ENCODE measurements around the gene POSTN. TPM values are rescaled to one million over a fixed set of nuclear protein-coding genes. Genes with fewer than 3 reads are reported as not detected.

POSTN gene
- polyA plus RNA-seq, 2 of the 4 experiments (the other 2 are of a cell fraction) = 0.04 TPM; not detected in 1

- no peak for DNase-seq (ENCODE audit: low read depth in 1 of 2, low spot score in 1 of 2)
- POLR2A ChIA-PET = no interaction called here
Observed at GRCh38 chr13:37615276-37615675, 16.7 kb upstream of the POSTN start.

GRCh38 chr13:37613638-37614037 lies 15.1 kb upstream of the POSTN start:
- H3K27ac ChIP-seq = no peak overlapping the region
- FAIRE-seq = no peak
- 40% methylated on average over 2 of the region's 2 CpGs for WGBS (ENCODE audit: missing lambda C conversion rate)

More at GRCh38 chr13:37615276-37615675, 16.7 kb upstream of the POSTN start:
- FAIRE-seq (no peak), ATAC-seq (no peak)
- H3K4me2 ChIP-seq = no peak overlapping the region
- WGBS (ENCODE audit: missing lambda C conversion rate) = 53% methylated on average over 2 of the region's 2 CpGs
- CTCF ChIA-PET = no interaction called here
- TF ChIP-seq PHF8 (IDR thresholded peaks at IDR 0.05; ENCODE audit: borderline replicate concordance, low read depth) = no peak
- TF ChIP-seq EP300 (IDR thresholded peaks at IDR 0.05) = no peak
- no peak for TF ChIP-seq ZNF302 (CRISPR knock-in tag; IDR thresholded peaks at IDR 0.05)
- TF ChIP-seq REST (IDR thresholded peaks at IDR 0.05) = no peak
- no peak for TF ChIP-seq TP53 (CRISPR knock-in tag; IDR thresholded peaks at IDR 0.05)
- no peak for TF ChIP-seq FOSL2 (IDR thresholded peaks at IDR 0.05)
- TF ChIP-seq FOSL2 (CRISPR knock-in tag; IDR thresholded peaks at IDR 0.05) = no peak
- no peak for TF ChIP-seq HMGXB4 (CRISPR knock-in tag; IDR thresholded peaks at IDR 0.05; ENCODE audit: borderline replicate concordance)
- TF ChIP-seq CHD4 (IDR thresholded peaks at IDR 0.05; ENCODE audit: borderline replicate concordance) = no peak
- no peak for TF ChIP-seq KDM5A (IDR thresholded peaks at IDR 0.05)
- TF ChIP-seq SREBF2 (IDR thresholded peaks at IDR 0.05) = no peak
- TF ChIP-seq SMC3 (IDR thresholded peaks at IDR 0.05) = no peak
- no peak for TF ChIP-seq HOXA7 (CRISPR knock-in tag; IDR thresholded peaks at IDR 0.05)
- no peak for TF ChIP-seq KDM1A (IDR thresholded peaks at IDR 0.05; ENCODE audit: low read depth)
- peaks cover 26% of the 10 kb centered on the region for H3K4me1 ChIP-seq
- H3K27ac ChIP-seq = no peak overlapping the region
- H3K4me3 ChIP-seq = no peak overlapping the region
- no peaks in the 10 kb centered on the region for H3K9me3 ChIP-seq

More at GRCh38 chr13:37613638-37614037, 15.1 kb upstream of the POSTN start:
- no peak overlapping the region for H3K4me2 ChIP-seq
- peaks cover 23% of the 10 kb centered on the region for H3K4me1 ChIP-seq
- ChIA-PET CTCF (no interaction called here), POLR2A (no interaction called here)
- H3K4me3 ChIP-seq = no peak overlapping the region
- H3K9me3 ChIP-seq = no peaks in the 10 kb centered on the region
- DNase-seq (ENCODE audit: low read depth in 1 of 2, low spot score in 1 of 2) (no peak), ATAC-seq (no peak)
- TF ChIP-seq EHMT2 (IDR thresholded peaks at IDR 0.05; ENCODE audit: low read depth) (no peak), HOXB5 (CRISPR knock-in tag; IDR thresholded peaks at IDR 0.05) (no peak), CHD2 (IDR thresholded peaks at IDR 0.05; ENCODE audit: low read length, partially characterized antibody) (no peak), USF2 (IDR thresholded peaks at IDR 0.05) (no peak), HEYL (CRISPR knock-in tag; IDR thresholded peaks at IDR 0.05) (no peak), HMGXB4 (CRISPR knock-in tag; IDR thresholded peaks at IDR 0.05; ENCODE audit: borderline replicate concordance) (no peak), HES2 (IDR thresholded peaks at IDR 0.05) (no peak)
- TF ChIP-seq, protein P1, sequence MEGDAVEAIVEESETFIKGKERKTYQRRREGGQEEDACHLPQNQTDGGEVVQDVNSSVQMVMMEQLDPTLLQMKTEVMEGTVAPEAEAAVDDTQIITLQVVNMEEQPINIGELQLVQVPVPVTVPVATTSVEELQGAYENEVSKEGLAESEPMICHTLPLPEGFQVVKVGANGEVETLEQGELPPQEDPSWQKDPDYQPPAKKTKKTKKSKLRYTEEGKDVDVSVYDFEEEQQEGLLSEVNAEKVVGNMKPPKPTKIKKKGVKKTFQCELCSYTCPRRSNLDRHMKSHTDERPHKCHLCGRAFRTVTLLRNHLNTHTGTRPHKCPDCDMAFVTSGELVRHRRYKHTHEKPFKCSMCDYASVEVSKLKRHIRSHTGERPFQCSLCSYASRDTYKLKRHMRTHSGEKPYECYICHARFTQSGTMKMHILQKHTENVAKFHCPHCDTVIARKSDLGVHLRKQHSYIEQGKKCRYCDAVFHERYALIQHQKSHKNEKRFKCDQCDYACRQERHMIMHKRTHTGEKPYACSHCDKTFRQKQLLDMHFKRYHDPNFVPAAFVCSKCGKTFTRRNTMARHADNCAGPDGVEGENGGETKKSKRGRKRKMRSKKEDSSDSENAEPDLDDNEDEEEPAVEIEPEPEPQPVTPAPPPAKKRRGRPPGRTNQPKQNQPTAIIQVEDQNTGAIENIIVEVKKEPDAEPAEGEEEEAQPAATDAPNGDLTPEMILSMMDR (IDR thresholded peaks at IDR 0.05) = no peak
